ENCODE results near the gene PPFIA3. TPM values are rescaled to one million over a fixed set of nuclear protein-coding genes. Genes with fewer than 3 reads are reported as not detected.

PPFIA3 gene
- total and polyA plus RNA-seq, 2 of the 8 experiments (the other 6 are each of a cell fraction or from before 2014, with no cell fraction given), result 15.9 to 25.3 TPM

DNA sequence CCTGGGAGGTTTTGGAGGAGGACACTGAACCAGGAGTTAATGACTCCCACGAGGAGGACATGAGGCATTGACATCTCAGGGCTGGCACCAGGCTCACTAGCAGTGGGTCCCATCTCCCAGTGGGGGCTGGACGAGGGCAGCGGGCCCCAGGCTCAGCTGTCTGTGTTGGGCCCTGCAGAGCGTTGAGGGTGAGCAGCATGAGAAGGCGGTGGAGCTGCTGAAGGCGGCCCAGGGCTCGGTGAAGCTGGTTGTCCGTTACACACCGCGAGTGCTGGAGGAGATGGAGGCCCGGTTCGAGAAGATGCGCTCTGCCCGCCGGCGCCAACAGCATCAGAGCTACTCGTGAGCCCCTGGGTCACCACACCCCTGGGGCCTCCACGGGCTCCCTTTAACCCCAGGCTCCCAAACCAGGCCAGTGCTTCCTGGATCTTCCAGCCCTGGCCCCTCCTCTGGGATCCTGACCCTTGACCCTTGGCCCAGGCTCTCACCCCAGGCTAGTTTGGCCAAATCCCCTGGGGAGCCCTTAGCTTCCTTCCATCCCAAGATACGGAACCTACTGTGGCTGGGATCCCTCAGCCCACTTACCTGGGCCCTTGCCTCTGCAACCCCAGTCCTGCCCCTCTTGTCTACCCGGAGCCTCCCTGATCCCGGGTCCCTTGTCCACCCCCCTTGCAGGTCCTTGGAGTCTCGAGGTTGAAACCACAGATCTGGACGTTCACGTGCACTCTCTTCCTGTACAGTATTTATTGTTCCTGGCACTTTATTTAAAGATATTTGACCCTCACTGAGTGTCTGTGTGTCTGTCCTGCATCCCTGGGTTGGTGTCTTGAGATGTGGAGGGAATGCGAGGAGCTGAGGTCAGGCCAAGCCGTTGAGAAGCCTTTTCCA is 1.4 kb upstream of the PPFIA3 start:
- no peak overlapping the region for H2BK20ac ChIP-seq (ENCODE audit: low read length)
- H3K18ac ChIP-seq (ENCODE audit: extremely low read depth, low read length), result peak overlapping the region; percentile 19; the same call in 1 of the 2 replicates
- ChIA-PET POLR2A (ENCODE audit: partially characterized antibody) (interaction anchor here (0.9 to 2.1 kb wide), 8 partner anchors 10 to 52 kb away, joined by 3 to 9 read pairs (median 4); no protein-coding TSS in a partner anchor), CTCF (ENCODE audit: partially characterized antibody) (interaction anchor here (0.6 to 2.7 kb wide), 8 partner anchors 11 to 108 kb away, joined by 3 to 16 read pairs (median 3); no protein-coding TSS in a partner anchor)
- no peak for DNase-seq (ENCODE audit: low read depth in 1 of 2, low spot score in 2 of 2)
- peaks cover 2% of the 10 kb centered on the region; the same call in 1 of the 2 replicates for H3K79me1 ChIP-seq (ENCODE audit: low read depth, low read length)
- no peaks in the 10 kb centered on the region for H3K36me3 ChIP-seq (ENCODE audit: control insufficient read depth in 2 of 4, insufficient read depth in 4 of 4, low read length in 3 of 4)
- H3K4me3 ChIP-seq (ENCODE audit: extremely low read depth in 1 of 4, insufficient read depth in 2 of 4, low read depth in 3 of 4, low read length in 4 of 4), result peak overlapping the region; percentile 64 to 86 (median 78)
- H3K27me3 ChIP-seq (replicated peaks in 1 of 4; ENCODE audit: control insufficient read depth in 3 of 4, extremely low read depth in 1 of 4, insufficient read depth in 3 of 4, low read length in 3 of 4), result peaks cover 8 to 19% (median 17%) of the 10 kb centered on the region in 4 experiments
- H2BK5ac ChIP-seq (ENCODE audit: low read depth, low read length), result peak overlapping the region; percentile 78; the same call in 1 of the 2 replicates
- H4K5ac ChIP-seq (ENCODE audit: insufficient read length, low read depth, low read length), result peak overlapping the region; percentile 54
- peaks cover 0 to 9% of the 10 kb centered on the region in 2 experiments for H4K20me1 ChIP-seq (replicated peaks in 1 of 2; ENCODE audit: control insufficient read depth in 1 of 2, insufficient read depth in 2 of 2, low read length in 2 of 2)
- H3K14ac ChIP-seq (ENCODE audit: insufficient read length), result no peak overlapping the region
- H2BK12ac ChIP-seq (ENCODE audit: low read depth, low read length), result no peak overlapping the region
- H3K4ac ChIP-seq (replicated peaks; ENCODE audit: insufficient read length, low read depth, low read length), result peak overlapping the region; percentile 85
- H3K27ac ChIP-seq (ENCODE audit: low read depth, low read length), result no peak overlapping the region
- peaks cover 22% of the 10 kb centered on the region for H3K23me2 ChIP-seq (ENCODE audit: low read depth, low read length)
- WGBS, 2 experiments (ENCODE audit: extremely low coverage in 1 of 2, insufficient coverage in 1 of 2, insufficient read length in 1 of 2, insufficient replicate concordance in 2 of 2, low coverage in 1 of 2, low lambda C conversion rate in 2 of 2, missing lambda C conversion rate in 1 of 2), result 87% methylated on average over 26 of the region's 26 CpGs; no CpG with 5 or more reads in 1 of the 2 experiments
- H3K4me1 ChIP-seq (replicated peaks in 1 of 4; ENCODE audit: control insufficient read depth in 3 of 4, insufficient read depth in 4 of 4, low read length in 3 of 4), result peaks cover 0 to 6% (median 4%) of the 10 kb centered on the region in 4 experiments; a peak in 4 of 7 replicates
- H2BK120ac ChIP-seq (replicated peaks; ENCODE audit: low read depth, low read length), result no peak overlapping the region
- FAIRE-seq, result no peak
- peak overlapping the region; percentile 88; the same call in 1 of the 2 replicates for H2BK15ac ChIP-seq (ENCODE audit: low read length)
- peak overlapping the region; percentile 75; the same call in 1 of the 2 replicates for H2AK5ac ChIP-seq (ENCODE audit: low read depth, low read length)
- peak overlapping the region; percentile 53 for H3K56ac ChIP-seq (replicated peaks; ENCODE audit: insufficient read length, low read depth, low read length)
- peak overlapping the region; percentile 65 for H4K91ac ChIP-seq (replicated peaks; ENCODE audit: insufficient read length, low read length)
- H3K4me2 ChIP-seq (ENCODE audit: insufficient read depth in 1 of 2, low read depth in 2 of 2, low read length in 2 of 2), result peak overlapping the region; percentile 67 to 86
- H3K9ac ChIP-seq (replicated peaks in 1 of 4; ENCODE audit: extremely low read depth in 1 of 4, low read depth in 3 of 4, low read length in 3 of 4), result peak overlapping the region in 1 of 4 experiments; percentile 4; a peak in 2 of 7 replicates
- no peak overlapping the region for H2AFZ ChIP-seq (ENCODE audit: low read length)
- no peak overlapping the region for H3K23ac ChIP-seq (ENCODE audit: insufficient read length)
- peak overlapping the region; percentile 94; the same call in 1 of the 2 replicates for H4K8ac ChIP-seq (ENCODE audit: extremely low read depth, insufficient read depth, low read length)
- H3K9me3 ChIP-seq (ENCODE audit: insufficient read depth in 2 of 2, low read depth in 1 of 2, low read length in 1 of 2), result no peaks in the 10 kb centered on the region
- H3K79me2 ChIP-seq (ENCODE audit: control insufficient read depth in 1 of 2, insufficient read depth in 2 of 2, low read length in 2 of 2), result no peaks in the 10 kb centered on the region
- TF ChIP-seq HDAC2 (IDR thresholded peaks at IDR 0.05; ENCODE audit: borderline replicate concordance in 1 of 2, low read depth in 2 of 2, low read length in 2 of 2) (no peak), PHF8 (conservative IDR thresholded peaks at IDR 0.05; ENCODE audit: low read depth, low read length) (no peak), MAFK (IDR thresholded peaks at IDR 0.05; ENCODE audit: low read depth, low read length) (no peak), EP300 (IDR thresholded peaks at IDR 0.05; ENCODE audit: borderline replicate concordance in 1 of 2, low read depth in 2 of 2, low read length in 2 of 2) (no peak), TAF7 (optimal IDR thresholded peaks at IDR 0.05; ENCODE audit: borderline replicate concordance, low read depth, low read length) (no peak)

All from H1 (cell line).